ENCODE results near the gene CAPN13. TPM values are rescaled to one million over a fixed set of nuclear protein-coding genes. Genes with fewer than 3 reads are reported as not detected.
"Not testable (repeated sequence)": the region's sequence is repeated elsewhere in the genome, so short reads cannot be mapped to it uniquely, and the experiment has no call there.

Gene CAPN13
- total RNA-seq, 6 donors from 2014 or later = 9.4 to 46.1 (median 17.5) TPM

DNA sequence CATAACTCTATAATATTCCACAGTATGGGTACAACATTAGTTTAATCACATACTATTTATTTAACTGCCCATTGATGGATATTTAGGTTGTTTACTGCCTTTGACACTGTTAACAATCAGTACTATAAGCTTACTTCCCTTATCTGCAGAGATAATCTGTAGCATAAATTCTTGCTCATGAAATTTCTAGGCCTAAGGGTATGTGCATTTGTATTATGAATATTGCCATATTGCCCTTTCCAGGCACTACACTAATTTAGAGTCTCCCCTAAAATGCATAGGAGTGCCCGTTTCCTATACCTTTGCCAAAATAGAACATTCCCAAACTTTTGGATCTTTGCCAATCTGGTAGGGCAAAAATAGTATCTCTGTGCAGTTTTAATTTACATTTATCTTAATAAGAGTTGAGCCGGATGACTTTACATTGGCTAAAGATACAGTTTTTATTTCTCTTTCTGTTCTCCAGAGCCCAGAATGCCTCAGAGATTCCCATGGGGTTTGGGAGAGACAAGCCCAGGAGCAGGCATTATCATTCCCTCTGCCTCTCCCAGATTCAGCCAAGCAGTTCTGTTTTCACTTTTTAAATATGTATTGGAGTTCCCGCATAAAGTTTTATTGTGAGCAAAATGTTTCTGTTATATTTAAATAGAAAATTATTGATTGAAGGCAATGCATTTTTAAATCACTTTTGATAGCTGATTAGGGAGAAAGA, 102.8 kb downstream of the CAPN13 start:
- no peaks in the 10 kb centered on the region for H3K36me3 ChIP-seq
- H3K27ac ChIP-seq = no peak overlapping the region
- peaks cover 0 to 7% (median 3%) of the 10 kb centered on the region in 4 donors for H3K4me1 ChIP-seq
- ATAC-seq (ENCODE audit: low FRiP score in 2 of 2) = no peak
- no peak overlapping the region for H3K4me3 ChIP-seq
- H3K27me3 ChIP-seq = no peaks in the 10 kb centered on the region
- peaks cover 8 to 14% (median 11%) of the 10 kb centered on the region in 4 donors for H3K9me3 ChIP-seq
- 78 to 82% methylated on average over 3 of the region's 3 CpGs for WGBS, 2 donors
- TF ChIP-seq POLR2AphosphoS5 (IDR thresholded peaks at IDR 0.05) (no peak), EP300 (IDR thresholded peaks at IDR 0.05) (no peak), POLR2A (IDR thresholded peaks at IDR 0.05) (no peak)
- TF ChIP-seq, protein P1, sequence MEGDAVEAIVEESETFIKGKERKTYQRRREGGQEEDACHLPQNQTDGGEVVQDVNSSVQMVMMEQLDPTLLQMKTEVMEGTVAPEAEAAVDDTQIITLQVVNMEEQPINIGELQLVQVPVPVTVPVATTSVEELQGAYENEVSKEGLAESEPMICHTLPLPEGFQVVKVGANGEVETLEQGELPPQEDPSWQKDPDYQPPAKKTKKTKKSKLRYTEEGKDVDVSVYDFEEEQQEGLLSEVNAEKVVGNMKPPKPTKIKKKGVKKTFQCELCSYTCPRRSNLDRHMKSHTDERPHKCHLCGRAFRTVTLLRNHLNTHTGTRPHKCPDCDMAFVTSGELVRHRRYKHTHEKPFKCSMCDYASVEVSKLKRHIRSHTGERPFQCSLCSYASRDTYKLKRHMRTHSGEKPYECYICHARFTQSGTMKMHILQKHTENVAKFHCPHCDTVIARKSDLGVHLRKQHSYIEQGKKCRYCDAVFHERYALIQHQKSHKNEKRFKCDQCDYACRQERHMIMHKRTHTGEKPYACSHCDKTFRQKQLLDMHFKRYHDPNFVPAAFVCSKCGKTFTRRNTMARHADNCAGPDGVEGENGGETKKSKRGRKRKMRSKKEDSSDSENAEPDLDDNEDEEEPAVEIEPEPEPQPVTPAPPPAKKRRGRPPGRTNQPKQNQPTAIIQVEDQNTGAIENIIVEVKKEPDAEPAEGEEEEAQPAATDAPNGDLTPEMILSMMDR (IDR thresholded peaks at IDR 0.05) = no peak
- no peak for DNase-seq

DNA sequence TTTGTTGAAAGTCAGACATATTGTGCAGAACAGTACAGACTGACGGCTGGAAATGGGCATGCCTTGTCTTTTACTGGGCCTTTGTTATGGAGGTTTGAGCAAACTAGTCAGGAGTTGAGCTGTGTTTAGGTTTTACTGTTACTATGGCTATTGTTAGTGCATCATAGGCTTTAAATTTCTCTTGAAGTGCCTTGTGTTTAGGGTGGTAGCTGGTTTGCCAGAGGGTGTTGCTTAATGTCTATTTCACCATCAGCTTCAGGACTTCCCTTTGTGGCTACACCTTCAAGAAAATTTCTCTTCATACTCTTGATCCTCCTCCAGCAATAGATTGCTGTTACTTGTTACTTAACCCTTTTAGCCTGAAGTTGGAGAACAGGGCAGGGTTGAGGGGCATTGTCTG, 104.6 kb downstream of the CAPN13 start:
- peaks cover 0 to 7% (median 3%) of the 10 kb centered on the region in 4 donors for H3K4me1 ChIP-seq
- TF ChIP-seq POLR2AphosphoS5 (IDR thresholded peaks at IDR 0.05) (no peak), POLR2A (IDR thresholded peaks at IDR 0.05) (no peak), EP300 (IDR thresholded peaks at IDR 0.05) (no peak)
- TF ChIP-seq, protein P1 (IDR thresholded peaks at IDR 0.05) = no peak
- WGBS, 2 donors = 68 to 76% methylated on average over 1 of the region's 1 CpG
- no peaks in the 10 kb centered on the region for H3K36me3 ChIP-seq
- ATAC-seq (ENCODE audit: low FRiP score in 2 of 2) (no peak), DNase-seq (no peak)
- no peak overlapping the region for H3K4me3 ChIP-seq
- H3K9me3 ChIP-seq = peaks cover 8 to 14% (median 11%) of the 10 kb centered on the region in 4 donors
- no peak overlapping the region for H3K27ac ChIP-seq
- no peaks in the 10 kb centered on the region for H3K27me3 ChIP-seq

DNA sequence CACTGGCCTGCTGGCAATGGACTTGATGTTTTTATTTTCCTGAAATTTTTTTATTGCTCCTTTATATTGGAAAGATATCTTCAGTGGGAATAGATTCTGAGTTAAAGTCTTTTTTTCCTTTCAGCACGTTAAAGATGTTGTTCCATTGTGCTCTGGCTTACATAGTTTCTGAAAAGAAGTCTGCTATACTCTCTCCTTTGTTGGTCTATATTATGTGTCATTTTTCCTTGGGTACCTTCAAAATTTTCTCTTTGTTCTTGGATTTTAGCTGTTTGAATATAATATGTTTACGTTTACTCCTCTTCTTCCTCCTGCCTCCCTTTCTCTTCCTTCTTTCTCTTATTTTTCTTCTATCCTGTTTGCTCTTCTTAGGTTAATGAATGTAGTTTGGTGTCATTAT, 105.5 kb downstream of the CAPN13 start:
- WGBS, 2 donors = 69 to 73% methylated on average over 2 of the region's 2 CpGs
- no peak for DNase-seq

DNA sequence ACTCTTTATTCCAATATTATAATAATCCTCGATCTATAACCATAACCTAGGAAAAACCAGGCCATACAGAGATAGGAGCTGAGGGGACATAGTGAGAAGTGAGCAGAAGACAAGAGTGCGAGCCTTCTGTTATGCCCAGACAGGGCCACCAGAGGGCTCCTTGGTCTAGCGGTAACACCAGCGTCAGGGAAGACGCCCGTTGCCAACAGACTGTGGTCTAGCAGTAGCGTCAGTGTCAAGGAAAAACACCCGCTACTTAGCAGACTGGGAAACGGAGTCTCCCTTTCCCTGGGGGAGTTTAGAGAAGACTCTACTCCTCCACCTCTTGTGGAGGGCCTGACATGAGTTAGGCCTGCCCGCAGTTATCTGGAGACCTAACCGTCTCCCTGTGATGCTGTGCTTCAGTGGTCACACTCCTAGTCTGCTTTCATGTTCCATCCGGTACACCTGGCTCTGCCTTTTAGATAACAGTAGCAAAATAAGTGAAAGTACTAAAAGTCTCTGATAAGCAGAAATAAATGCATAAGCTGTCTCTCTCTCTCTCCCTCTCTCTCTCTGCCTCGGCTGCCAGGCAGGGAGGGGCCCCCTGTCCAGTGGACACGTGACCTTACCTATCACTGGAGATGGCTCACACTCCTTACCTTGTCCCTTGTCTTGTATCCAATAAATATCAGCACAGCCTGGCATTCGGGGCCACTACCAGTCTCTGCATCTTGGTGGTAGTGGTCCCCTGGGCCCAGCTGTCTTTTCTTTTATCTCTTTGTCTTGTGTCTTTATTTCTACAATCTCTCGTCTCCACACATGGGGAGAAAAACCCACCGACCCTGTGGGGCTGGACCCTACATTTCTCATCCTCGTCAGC, 109.8 kb downstream of the CAPN13 start:
- not testable (repeated sequence) for DNase-seq; H3K4me1 ChIP-seq; ATAC-seq (ENCODE audit: low FRiP score in 2 of 2); H3K36me3 ChIP-seq; H3K27ac ChIP-seq; H3K4me3 ChIP-seq; H3K27me3 ChIP-seq
- WGBS, 2 donors = 89 to 90% methylated on average over 18 of the region's 18 CpGs
- peaks cover 8 to 11% (median 10%) of the 10 kb centered on the region in 4 donors for H3K9me3 ChIP-seq

More for the DNA sequence above, 105.5 kb downstream of the CAPN13 start:
- Histone ChIP-seq H3K4me3 (no peak overlapping the region), H3K4me1 (peaks cover 0 to 4% (median 2%) of the 10 kb centered on the region in 4 donors), H3K9me3 (peaks cover 8 to 14% (median 11%) of the 10 kb centered on the region in 4 donors), H3K36me3 (no peaks in the 10 kb centered on the region), H3K27me3 (no peaks in the 10 kb centered on the region), H3K27ac (no peak overlapping the region)
- TF ChIP-seq POLR2A (IDR thresholded peaks at IDR 0.05) (no peak), POLR2AphosphoS5 (IDR thresholded peaks at IDR 0.05) (no peak), EP300 (IDR thresholded peaks at IDR 0.05) (no peak)
- TF ChIP-seq, protein P1 (IDR thresholded peaks at IDR 0.05) = no peak
- no peak for ATAC-seq (ENCODE audit: low FRiP score in 2 of 2)

DNA sequence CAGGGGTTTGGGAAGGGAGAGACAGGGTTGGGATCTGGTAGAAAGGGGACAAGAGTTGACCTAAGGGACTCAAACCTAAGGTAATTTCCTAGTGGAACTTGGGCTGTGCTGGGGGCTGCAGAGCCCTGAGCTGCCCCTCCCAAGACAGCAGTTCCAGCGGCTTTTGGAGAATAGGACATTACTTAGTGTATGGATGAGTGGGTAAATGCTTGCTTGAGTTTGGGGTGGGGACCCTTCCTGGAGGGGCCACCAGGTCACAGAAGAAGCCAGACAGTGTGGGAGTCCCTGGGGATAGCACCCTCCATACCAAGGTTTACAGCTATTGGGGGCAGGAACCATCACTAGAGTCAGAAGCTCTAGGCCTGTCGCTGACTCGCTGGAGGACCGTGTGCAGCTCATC, 111.5 kb downstream of the CAPN13 start:
- H3K27ac ChIP-seq = no peak overlapping the region
- DNase-seq = no peak

More for the DNA sequence above, 111.5 kb downstream of the CAPN13 start:
- H3K4me1 ChIP-seq = peaks cover 0 to 5% (median 0%) of the 10 kb centered on the region in 4 donors
- WGBS, 2 donors = 89 to 95% methylated on average over 4 of the region's 4 CpGs
- H3K9me3 ChIP-seq = no peaks in the 10 kb centered on the region
- TF ChIP-seq POLR2AphosphoS5 (IDR thresholded peaks at IDR 0.05) = no peak
- TF ChIP-seq, protein P1 (IDR thresholded peaks at IDR 0.05) = no peak
- no peak for TF ChIP-seq EP300 (IDR thresholded peaks at IDR 0.05)
- TF ChIP-seq POLR2A (IDR thresholded peaks at IDR 0.05) = no peak
- H3K27me3 ChIP-seq = no peaks in the 10 kb centered on the region
- H3K36me3 ChIP-seq = no peaks in the 10 kb centered on the region
- ATAC-seq (ENCODE audit: low FRiP score in 2 of 2) = no peak
- no peak overlapping the region for H3K4me3 ChIP-seq

All from upper lobe of left lung (tissue), 6 donors.